OCI-M1 (cell line): Measurements from ENCODE around the gene ZNF513.

Experiments used
- DNase-seq: peaks from one replicate; lab custom pipeline; 2025; lab: John Stamatoyannopoulos, UW

The ZNF513 gene

GRCh38 chr2:27381577-27382181 lies 1.1 kb upstream of the ZNF513 start:
- DNase-seq, result no peak

- DNase-seq, result peak; percentile 86
Measured at GRCh38 chr2:27379836-27380625, 503 bp downstream of the ZNF513 start.

GRCh38 chr2:27379383-27379835 lies 1.1 kb downstream of the ZNF513 start:
- peak; percentile 53 for DNase-seq

GRCh38 chr2:27378809-27379290 lies 1.7 kb downstream of the ZNF513 start:
- no peak for DNase-seq

- DNase-seq, result no peak
Measured at GRCh38 chr2:27378096-27378808, 2.3 kb downstream of the ZNF513 start.

- DNase-seq, result no peak
Measured at GRCh38 chr2:27377618-27378095, 2.9 kb downstream of the ZNF513 start.

- DNase-seq, result no peak
Measured at GRCh38 chr2:27376866-27377617, 3.5 kb downstream of the ZNF513 start.

- DNase-seq, result no peak
Measured at GRCh38 chr2:27376151-27376865, 4.2 kb downstream of the ZNF513 start.

- DNase-seq, result no peak
Measured at GRCh38 chr2:27375513-27376099, 4.9 kb downstream of the ZNF513 start.

GRCh38 chr2:27373567-27373966 lies 7.0 kb downstream of the ZNF513 start:
- DNase-seq, result no peak

GRCh38 chr2:27372937-27373336 lies 7.6 kb downstream of the ZNF513 start:
- no peak for DNase-seq

GRCh38 chr2:27370816-27371620 lies 9.5 kb downstream of the ZNF513 start:
- peak; percentile 92 for DNase-seq

- DNase-seq, result peak; percentile 99
Measured at GRCh38 chr2:27370026-27370815, 10.3 kb downstream of the ZNF513 start, which contains the start of the genes EIF2B4 and SNX17. Gene EIF2B4 (minus strand): TSS chr2:27370338. CDS start chr2:27370314, 24 bp downstream. Gene SNX17 (plus strand): TSS chr2:27370616. CDS start chr2:27370744, 128 bp downstream.

GRCh38 chr2:27369471-27370025 lies 11.0 kb downstream of the ZNF513 start:
- peak; percentile 69 for DNase-seq

GRCh38 chr2:27363933-27364332 lies 16.6 kb downstream of the ZNF513 start:
- DNase-seq, result no peak

GRCh38 chr2:27362678-27363420 lies 17.7 kb downstream of the ZNF513 start:
- DNase-seq, result no peak

- DNase-seq, result peak; percentile 99
Measured at GRCh38 chr2:27356382-27357181, 24.0 kb downstream of the ZNF513 start, which contains the start of gene GTF3C2. Gene GTF3C2 (minus strand): TSS chr2:27356764. CDS start chr2:27343554, 13,210 bp downstream.
